HCT116 (cell line): ENCODE results near the gene CST8. TPM values are rescaled to one million over a fixed set of nuclear protein-coding genes. Genes with fewer than 3 reads are reported as not detected.

Experiments
- ATAC-seq: fragments of 200-7000 bp; cut with Tn5 transposase; 2 replicates; pipeline ENCODE4 v1.9.1; 2020; ENCODE audit warnings: mild to moderate bottlenecking, moderate library complexity
- Bru-seq: library from RNA; stranded (reverse); fragments of 400-500 nt; gene quantifications from one replicate; lab custom pipeline; 2021; lab: Mats Ljungman, UMichigan
- BruChase-seq, 2 experiments: library from RNA; stranded (reverse); fragments of 400-500 nt; gene quantifications; one replicate each; lab custom pipeline; 2021; lab: Mats Ljungman, UMichigan
- BruUV-seq: library from RNA; stranded (reverse); fragments of 400-500 nt; replicated peaks from 2 replicates; lab custom pipeline; 2021; lab: Mats Ljungman, UMichigan
- CTCF ChIA-PET: fragments of 300-600 bp; sonication (Branson Sonifier 250); formaldehyde crosslinking; loops from one replicate; lab custom pipeline; 2021; ENCODE audit warnings: antibody characterized with exemption; lab: Charles Lee
- POLR2A ChIA-PET: fragments of 300-600, 350-600 bp; sonication (Branson Sonifier 250); formaldehyde crosslinking; loops from one replicate; lab custom pipeline; 2021; ENCODE audit warnings: antibody characterized with exemption; lab: Charles Lee
- RAD21 ChIA-PET, 2 experiments: fragments of 300-600 bp; sonication (Branson Sonifier 250); formaldehyde crosslinking; loops; one replicate each; lab custom pipeline; 2023; ENCODE audit warnings: low total read pairs in 2 of 2; ENCODE audit not compliant: uncharacterized antibody in 2 of 2, unreplicated experiment in 2 of 2, low non-redundant PET in 1 of 2; lab: Charles Lee
- DNase-seq: peaks from one replicate; pipeline ENCODE4 v3.0.0-alpha.2; 2010; ENCODE audit warnings: low read depth, low spot score
- H2AFZ ChIP-seq: fragments of 200-600 bp; shearing (Covaris generic), sonication (generic); 2 replicates; pipeline ENCODE4 v1.6.1; 2017; ENCODE audit warnings: low read depth, mixed run types, mixed read lengths, antibody characterized with exemption, low read length; ENCODE audit not compliant: poor library complexity, severe bottlenecking
- H3K27ac ChIP-seq: 2 replicates; pipeline ENCODE4 v1.5.1; 2012; ENCODE audit warnings: low read depth, low read length
- H3K27me3 ChIP-seq: fragments of 200-600 bp; sonication (generic); 2 replicates; pipeline ENCODE4 v1.6.1; 2016; ENCODE audit warnings: mixed run types, low read length, mixed read lengths; ENCODE audit not compliant: insufficient read depth
- H3K36me3 ChIP-seq, 2 experiments: fragments of 200-500 bp in 1 of 2; fragments of 200-600 bp in 1 of 2; sonication (Bioruptor generic) in 1 of 2; sonication (generic) in 1 of 2; 2 replicates each; pipeline versions ENCODE4 v1.5.1 to v1.6.1; 2014 to 2016; ENCODE audit warnings: low read length in 2 of 2, inconsistent platforms in 1 of 2, mixed read lengths in 1 of 2, mixed run types in 1 of 2; ENCODE audit not compliant: insufficient read depth in 2 of 2, control insufficient read depth in 1 of 2
- H3K4me1 ChIP-seq, 2 experiments: fragments of 200-600 bp in 1 of 2; sonication (generic) in 1 of 2; 2 replicates each; pipeline versions ENCODE4 v1.5.1 to v1.6.1; 2012 to 2017; ENCODE audit warnings: low read length in 2 of 2, inconsistent platforms in 1 of 2, mild to moderate bottlenecking in 1 of 2, mixed read lengths in 1 of 2, mixed run types in 1 of 2, moderate library complexity in 1 of 2; ENCODE audit not compliant: insufficient read depth in 2 of 2, control insufficient read depth in 1 of 2
- H3K4me2 ChIP-seq: fragments of 200-600 bp; sonication (generic); 2 replicates; pipeline ENCODE4 v1.6.1; 2017; ENCODE audit warnings: mixed run types, low read length, mixed read lengths
- H3K4me3 ChIP-seq, 2 experiments: fragments of 200-600 bp in 1 of 2; sonication (generic) in 1 of 2; replicated peaks in 1 of 2; 2 replicates each; pipeline ENCODE4 v1.5.1; 2011 to 2016; ENCODE audit warnings: low read length in 2 of 2, control low read depth in 1 of 2, low read depth in 1 of 2, mild to moderate bottlenecking in 1 of 2, mixed read lengths in 1 of 2, mixed run types in 1 of 2
- H3K79me2 ChIP-seq: fragments of 200-600 bp; sonication (generic); 2 replicates; pipeline ENCODE4 v1.6.1; 2017; ENCODE audit warnings: mild to moderate bottlenecking, mixed run types, low read length, moderate library complexity, mixed read lengths; ENCODE audit not compliant: insufficient read depth
- H3K9ac ChIP-seq: fragments of 200-600 bp; sonication (generic); 2 replicates; pipeline ENCODE4 v1.6.1; 2016; ENCODE audit warnings: low read length, mixed read lengths
- H3K9me2 ChIP-seq: fragments of 200-600 bp; sonication (generic), shearing (Covaris generic); 2 replicates; pipeline ENCODE4 v1.6.1; 2017; ENCODE audit warnings: mixed run types, mild to moderate bottlenecking, moderate library complexity; ENCODE audit not compliant: insufficient read depth
- H3K9me3 ChIP-seq, 2 experiments: fragments of 200-500 bp in 1 of 2; fragments of 200-600 bp in 1 of 2; sonication (Bioruptor generic) in 1 of 2; sonication (generic) in 1 of 2; 2 replicates each; pipeline ENCODE4 v1.6.1; 2014 to 2017; ENCODE audit warnings: low read length in 2 of 2, mixed read lengths in 2 of 2, inconsistent platforms in 1 of 2, low read depth in 1 of 2, mild to moderate bottlenecking in 1 of 2, mixed run types in 1 of 2, moderate library complexity in 1 of 2; ENCODE audit not compliant: control insufficient read depth in 1 of 2, insufficient read depth in 1 of 2
- H4K20me1 ChIP-seq: fragments of 200-600 bp; sonication (generic), shearing (Covaris generic); 2 replicates; pipeline ENCODE4 v1.6.1; 2017; ENCODE audit warnings: mixed run types, mild to moderate bottlenecking, moderate library complexity; ENCODE audit not compliant: insufficient read depth
- ATF3 ChIP-seq: IDR thresholded peaks from 2 replicates; pipeline ENCODE4 v1.6.1; 2012
- EGR1 ChIP-seq: IDR thresholded peaks from 2 replicates; pipeline ENCODE4 v1.6.1; 2012; ENCODE audit warnings: low read depth
- ELF1 ChIP-seq: IDR thresholded peaks from 2 replicates; pipeline ENCODE4 v1.6.1; 2012; ENCODE audit warnings: low read depth, borderline replicate concordance
- EZH2phosphoT487 ChIP-seq: fragments of 200-600 bp; IDR thresholded peaks from 2 replicates; pipeline ENCODE4 v1.6.1; 2018; ENCODE audit warnings: antibody characterized with exemption, borderline replicate concordance
- POLR2AphosphoS5 ChIP-seq: IDR thresholded peaks from 2 replicates; pipeline ENCODE4 v1.6.1; 2011; ENCODE audit warnings: mild to moderate bottlenecking, low read depth, low read length, moderate library complexity
- REST ChIP-seq: IDR thresholded peaks from 2 replicates; pipeline ENCODE4 v1.6.1; 2012; ENCODE audit warnings: low read depth
- SIN3A ChIP-seq: IDR thresholded peaks from 2 replicates; pipeline ENCODE4 v1.6.1; 2012; ENCODE audit warnings: low read depth
- SRF ChIP-seq: IDR thresholded peaks from 2 replicates; pipeline ENCODE4 v1.6.1; 2012; ENCODE audit warnings: low read depth
- YY1 ChIP-seq: IDR thresholded peaks from 2 replicates; pipeline ENCODE4 v1.6.1; 2011; ENCODE audit warnings: low read length, low read depth, moderate library complexity, mild to moderate bottlenecking; ENCODE audit not compliant: insufficient replicate concordance; ENCODE audit errors: extremely low read depth
- ZNF274 ChIP-seq: fragments of 200-500 bp; sonication (Bioruptor generic); IDR thresholded peaks from 2 replicates; pipeline ENCODE4 v1.6.1; 2014; ENCODE audit warnings: mild to moderate bottlenecking, low read depth, low read length, inconsistent platforms
- intact Hi-C: fragments of 100-400 bp; cut with micrococcal nuclease; formaldehyde crosslinking; loops from 2 replicates; pipeline ENCODE4 v1.10.0; 2022
- long read RNA-seq: library from polyadenylated mRNA; unstranded; transcript quantifications from one replicate; pipeline ENCODE4 v2.0.0, GENCODE V29; 2021; ENCODE audit not compliant: unreplicated experiment
- polyA plus RNA-seq: library from polyadenylated mRNA; unstranded; fragments of >200 nt; gene quantifications from 2 replicates; pipeline ENCODE4 v1.2.1, GENCODE V29; 2012; ENCODE audit warnings: missing spikeins
- total RNA-seq: library from RNA; stranded (reverse); gene quantifications from one replicate; pipeline ENCODE4 v1.2.1, GENCODE V29; 2021; ENCODE audit not compliant: unreplicated experiment

The CST8 gene
- total RNA-seq (not detected), Bru-seq, nascent RNA (not detected), BruChase-seq, experiment 1, labeled RNA remaining after a 6-hour chase (not detected), BruChase-seq, experiment 2, labeled RNA remaining after a 2-hour chase (not detected)
- polyA plus RNA-seq: not detected in 2 replicates
- long read RNA-seq: 0 reads

- Histone ChIP-seq H3K4me3 (no peak within 1 kb of the TSS), H3K79me2 (no peaks in the 10 kb centered on the region), H3K27ac (no peak within 1 kb of the TSS), H3K9ac (no peak within 1 kb of the TSS), H3K4me1 (no peaks in the 10 kb centered on the region), H4K20me1 (no peaks in the 10 kb centered on the region), H3K4me2 (no peak within 1 kb of the TSS), H2AFZ (no peak within 1 kb of the TSS), H3K9me3 (no peaks in the 10 kb centered on the region; a peak in 1 of 4 replicates), H3K9me2 (no peaks in the 10 kb centered on the region), H3K36me3 (no peaks in the 10 kb centered on the region), H3K27me3 (no peaks in the 10 kb centered on the region)
- RAD21 ChIA-PET: no interaction called here
- POLR2A ChIA-PET: no interaction called here
- CTCF ChIA-PET: no interaction called here
- TF ChIP-seq ELF1 (no peak), SRF (no peak), ZNF274 (no peak), REST (no peak), EGR1 (no peak), YY1 (no peak), SIN3A (no peak), POLR2AphosphoS5 (no peak), ATF3 (no peak), EZH2phosphoT487 (no peak)
- intact Hi-C loops: no loop called here
- DNase-seq (no peak), ATAC-seq (no peak)
- no TSS peak for BruUV-seq
Observed at GRCh38 chr20:23490817-23491216, at the start of gene CST8. Gene CST8, plus strand, starts transcription at chr20:23491117. Its CDS starts 551 bp downstream, at chr20:23491668.
